HCT116 (cell line): ENCODE results near the gene FABP6.

ENCODE experiments used
- EZH2 ChIP-seq: fragments of 200-600 bp; sonication (generic); IDR thresholded peaks from 2 replicates; pipeline ENCODE4 v1.6.1; 2017; ENCODE audit warnings: antibody characterized with exemption, mixed run types
- EZH2phosphoT487 ChIP-seq: fragments of 200-600 bp; IDR thresholded peaks from 2 replicates; pipeline ENCODE4 v1.6.1; 2018; ENCODE audit warnings: antibody characterized with exemption, borderline replicate concordance
- POLR2A ChIP-seq: IDR thresholded peaks from 2 replicates; pipeline ENCODE4 v1.7.0; 2011; ENCODE audit warnings: borderline replicate concordance; ENCODE audit not compliant: insufficient read depth, insufficient read length; ENCODE audit errors: extremely low read depth
- POLR2AphosphoS5 ChIP-seq: IDR thresholded peaks from 2 replicates; pipeline ENCODE4 v1.6.1; 2011; ENCODE audit warnings: mild to moderate bottlenecking, low read depth, low read length, moderate library complexity
- REST ChIP-seq: IDR thresholded peaks from 2 replicates; pipeline ENCODE4 v1.6.1; 2012; ENCODE audit warnings: low read depth
- TF ChIP-seq, protein P1 (sequence below), 3 experiments: fragments of 200-600 bp in 1 of 3; sonication (generic) in 1 of 3; IDR thresholded peaks in 2 of 3; conservative IDR thresholded peaks in 1 of 3; 2 replicates each; pipeline ENCODE4 v1.5.1; 2012 to 2017; ENCODE audit warnings: low read depth in 2 of 3, low read length in 2 of 3, antibody characterized with exemption in 1 of 3, borderline replicate concordance in 1 of 3, control low read depth in 1 of 3, mild to moderate bottlenecking in 1 of 3, mixed read lengths in 1 of 3, mixed run types in 1 of 3, moderate library complexity in 1 of 3; ENCODE audit not compliant: insufficient read depth in 1 of 3
- TF ChIP-seq, protein P2 (sequence below): IDR thresholded peaks from 2 replicates; pipeline ENCODE4 v1.6.1; 2012

DNA sequence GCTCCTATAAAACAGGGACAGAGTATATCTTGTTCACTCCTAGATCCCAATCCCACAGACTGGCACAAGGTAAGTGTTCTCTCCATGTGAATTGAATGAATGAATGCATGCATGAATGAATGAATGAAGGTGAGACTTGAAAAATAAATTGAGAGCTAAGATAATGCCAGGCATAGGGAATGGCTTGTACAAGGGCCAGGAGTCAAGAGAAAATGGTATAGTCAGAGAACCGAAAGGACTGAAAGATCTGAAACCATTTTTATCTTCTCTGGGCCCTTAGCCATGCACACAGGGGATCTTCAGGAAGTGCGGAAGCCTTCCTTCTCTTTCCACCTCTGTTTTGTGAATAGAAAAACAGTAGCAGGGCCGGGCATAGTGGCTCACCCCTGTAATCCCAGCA lies 48.4 kb upstream of the FABP6 start:
- TF ChIP-seq POLR2AphosphoS5 (no peak), EZH2phosphoT487 (no peak), EZH2 (no peak), POLR2A (no peak), REST (no peak)
- TF ChIP-seq, protein P1, sequence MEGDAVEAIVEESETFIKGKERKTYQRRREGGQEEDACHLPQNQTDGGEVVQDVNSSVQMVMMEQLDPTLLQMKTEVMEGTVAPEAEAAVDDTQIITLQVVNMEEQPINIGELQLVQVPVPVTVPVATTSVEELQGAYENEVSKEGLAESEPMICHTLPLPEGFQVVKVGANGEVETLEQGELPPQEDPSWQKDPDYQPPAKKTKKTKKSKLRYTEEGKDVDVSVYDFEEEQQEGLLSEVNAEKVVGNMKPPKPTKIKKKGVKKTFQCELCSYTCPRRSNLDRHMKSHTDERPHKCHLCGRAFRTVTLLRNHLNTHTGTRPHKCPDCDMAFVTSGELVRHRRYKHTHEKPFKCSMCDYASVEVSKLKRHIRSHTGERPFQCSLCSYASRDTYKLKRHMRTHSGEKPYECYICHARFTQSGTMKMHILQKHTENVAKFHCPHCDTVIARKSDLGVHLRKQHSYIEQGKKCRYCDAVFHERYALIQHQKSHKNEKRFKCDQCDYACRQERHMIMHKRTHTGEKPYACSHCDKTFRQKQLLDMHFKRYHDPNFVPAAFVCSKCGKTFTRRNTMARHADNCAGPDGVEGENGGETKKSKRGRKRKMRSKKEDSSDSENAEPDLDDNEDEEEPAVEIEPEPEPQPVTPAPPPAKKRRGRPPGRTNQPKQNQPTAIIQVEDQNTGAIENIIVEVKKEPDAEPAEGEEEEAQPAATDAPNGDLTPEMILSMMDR (IDR thresholded peaks at IDR 0.05 in 2 of 3, conservative IDR thresholded peaks at IDR 0.05 in 1 of 3; ENCODE audit: borderline replicate concordance in 1 of 3, insufficient read depth in 1 of 3, low read depth in 2 of 3, low read length in 2 of 3), result no peak
- TF ChIP-seq, protein P2, sequence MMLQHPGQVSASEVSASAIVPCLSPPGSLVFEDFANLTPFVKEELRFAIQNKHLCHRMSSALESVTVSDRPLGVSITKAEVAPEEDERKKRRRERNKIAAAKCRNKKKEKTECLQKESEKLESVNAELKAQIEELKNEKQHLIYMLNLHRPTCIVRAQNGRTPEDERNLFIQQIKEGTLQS, result no peak
